K562 (cell line): ENCODE results near the gene ARHGAP30. TPM values are rescaled to one million over a fixed set of nuclear protein-coding genes. Genes with fewer than 3 reads are reported as not detected.
A peak's percentile ranks its signal among the peaks of the same experiment; 100 is the strongest.

ENCODE experiments used
- ATAC-seq: fragments of 200-7000 bp; cut with Tn5 transposase; 3 replicates; pipeline ENCODE4 v1.9.1; 2020; ENCODE audit warnings: moderate library complexity
- BruUV-seq: library from RNA; stranded (reverse); fragments of 400-500 nt; replicated peaks from 2 replicates; lab custom pipeline; 2021; lab: Mats Ljungman, UMichigan
- CTCF ChIA-PET: fragments of 300-600 bp; formaldehyde crosslinking; extraction: SDS; loops from one replicate; lab custom pipeline; 2021; ENCODE audit warnings: low intra/inter-chr PET ratio; lab: Yijun Ruan, JAX
- POLR2A ChIA-PET: fragments of 300-600, 350-650 bp; sonication (Branson Sonifier 250); formaldehyde crosslinking; extraction: SDS; loops from one replicate; lab custom pipeline; 2021; ENCODE audit warnings: antibody characterized with exemption, inconsistent platforms; lab: Yijun Ruan, JAX
- DNase-seq, 4 experiments: peaks; one replicate each; pipeline versions ENCODE4 v3.0.0 to v3.0.0-alpha.2; 2011 to 2018; ENCODE audit warnings: low spot score in 3 of 4, mixed read lengths in 3 of 4; ENCODE audit errors: extremely low read depth in 1 of 4
- FAIRE-seq: peaks from 2 replicates; lab custom pipeline; 2011; peaks lifted over from hg19 to GRCh38; lab: Jason Lieb, UNC
- H2AFZ ChIP-seq: 2 replicates; pipeline ENCODE4 v1.6.0; 2011; ENCODE audit warnings: low read depth, low read length, control low read depth, inconsistent platforms
- H3K27ac ChIP-seq: fragments of 200-600 bp; 3 replicates; pipeline ENCODE4 v1.8.0; 2011; ENCODE audit warnings: low read depth, mild to moderate bottlenecking, control low read depth, inconsistent platforms, low read length, moderate library complexity, mixed read lengths; ENCODE audit errors: extremely low read depth
- H3K27me3 ChIP-seq, 2 experiments: fragments of 300-600 bp in 1 of 2; 2 replicates in 1 of 2; 3 replicates in 1 of 2; pipeline versions ENCODE4 v1.6.0 to v1.8.0; 2011; ENCODE audit warnings: inconsistent platforms in 2 of 2, low read length in 2 of 2, mild to moderate bottlenecking in 1 of 2, mixed read lengths in 1 of 2, moderate library complexity in 1 of 2; ENCODE audit not compliant: control insufficient read depth in 2 of 2, insufficient read depth in 2 of 2
- H3K36me3 ChIP-seq: fragments of 300-600 bp; 3 replicates; pipeline ENCODE4 v1.8.0; 2011; ENCODE audit warnings: mild to moderate bottlenecking, low read length, inconsistent platforms; ENCODE audit not compliant: control insufficient read depth, insufficient read depth
- H3K4me1 ChIP-seq, 2 experiments: fragments of 200-600 bp in 1 of 2; replicated peaks in 1 of 2; 2 replicates in 1 of 2; 3 replicates in 1 of 2; pipeline versions ENCODE4 v1.5.1 to v1.8.0; 2011; ENCODE audit warnings: inconsistent platforms in 2 of 2, low read length in 2 of 2, mild to moderate bottlenecking in 1 of 2, mixed read lengths in 1 of 2, moderate library complexity in 1 of 2; ENCODE audit not compliant: control insufficient read depth in 2 of 2, insufficient read depth in 2 of 2
- H3K4me2 ChIP-seq: 2 replicates; pipeline ENCODE4 v1.6.1; 2011; ENCODE audit warnings: low read length, control low read depth, inconsistent platforms, mixed read lengths; ENCODE audit not compliant: insufficient read depth
- H3K4me3 ChIP-seq: fragments of 200-600 bp; sonication (generic), shearing (Covaris generic); 2 replicates; pipeline ENCODE4 v1.5.1; 2016; ENCODE audit warnings: control low read depth, inconsistent platforms
- H3K79me2 ChIP-seq: fragments of 200-600 bp; 3 replicates; pipeline ENCODE4 v1.8.0; 2011; ENCODE audit warnings: low read length, inconsistent platforms; ENCODE audit not compliant: control insufficient read depth, insufficient read depth
- H3K9ac ChIP-seq, 2 experiments: 2 replicates each; pipeline versions ENCODE4 v1.6.0 to v1.6.1; 2011; ENCODE audit warnings: low read depth in 2 of 2, low read length in 2 of 2, control low read depth in 1 of 2, inconsistent platforms in 1 of 2, mild to moderate bottlenecking in 1 of 2, mixed read lengths in 1 of 2; ENCODE audit not compliant: insufficient read depth in 1 of 2
- H3K9me1 ChIP-seq: one replicate; pipeline ENCODE4 v1.6.0; 2011; ENCODE audit warnings: inconsistent platforms, mild to moderate bottlenecking, low read length, moderate library complexity; ENCODE audit not compliant: control insufficient read depth, insufficient read depth
- H3K9me3 ChIP-seq: replicated peaks from 2 replicates; pipeline ENCODE4 v1.5.1; 2011; ENCODE audit warnings: low read depth, low read length, inconsistent platforms; ENCODE audit not compliant: control insufficient read depth, insufficient read depth
- H4K20me1 ChIP-seq: replicated peaks from 2 replicates; pipeline ENCODE4 v1.6.1; 2011; ENCODE audit warnings: low read length, inconsistent platforms, mixed read lengths; ENCODE audit not compliant: control insufficient read depth, insufficient read depth
- WGBS: fragments of 100-300 bp; shearing (Covaris generic); methylation state at CpG from one replicate; pipeline ENCODE4 v1.1.6; 2016; ENCODE audit warnings: low coverage, mixed read lengths; ENCODE audit not compliant: insufficient coverage; ENCODE audit errors: missing lambda C conversion rate; 5-methylcytosine and 5-hydroxymethylcytosine counted together
- in situ Hi-C: fragments of 300-500 bp; cut with MboI; formaldehyde crosslinking; loops from 4 replicates; pipeline ENCODE4 v1.15.0; 2018; ENCODE audit warnings: inconsistent platforms, mixed read lengths
- intact Hi-C: fragments of 100-400 bp; cut with micrococcal nuclease; formaldehyde crosslinking; loops from 2 replicates; pipeline ENCODE4 v1.14.2; 2022
- polyA plus RNA-seq, 8 experiments: library from polyadenylated mRNA; depleted of rRNA in 4 of 8; stranded (reverse) in 5 of 8; unstranded in 3 of 8; fragments of >200 nt; fragmentation: Nextera tagmentation in 2 of 8; fragmentation: Illumina TruSeq in 1 of 8; extraction: Ambion mirVana in 2 of 8; extraction: Trizol in 1 of 8; gene quantifications; 2 replicates each; pipeline versions ENCODE4 v1.2.1 to v1.2.3, GENCODE V29; 2011 to 2014; ENCODE audit warnings: inconsistent platforms in 1 of 8, missing spikeins in 1 of 8
- total RNA-seq, 7 experiments: library from RNA; depleted of rRNA in 6 of 7; stranded (reverse); fragments of >200 nt in 6 of 7; fragmentation: Illumina TruSeq in 2 of 7; extraction: Trizol in 2 of 7; gene quantifications; 2 replicates each; pipeline versions ENCODE4 v1.2.1 to v1.2.3, GENCODE V29; 2011 to 2021; ENCODE audit warnings: low replicate concordance in 1 of 7
- TF ChIP-seq, protein P1 (sequence below): fragments of 200-800 bp; sonication (Bioruptor generic); IDR thresholded peaks from 2 replicates; pipeline ENCODE4 v1.6.1; 2017; ENCODE audit warnings: missing genetic modification characterization, missing compliant biosample characterization
- TF ChIP-seq, protein P2 (sequence below): sonication (generic); formaldehyde crosslinking; IDR thresholded peaks from 2 replicates; pipeline ENCODE4 v1.8.1; 2023; ENCODE audit warnings: mild to moderate bottlenecking, missing genetic modification reagents

ARHGAP30 gene
- total and polyA plus RNA-seq, 9 of the 15 experiments (the other 6 are each of a cell fraction or from before 2014, with no cell fraction given) = 0.01 to 0.73 (median 0.12) TPM

DNA sequence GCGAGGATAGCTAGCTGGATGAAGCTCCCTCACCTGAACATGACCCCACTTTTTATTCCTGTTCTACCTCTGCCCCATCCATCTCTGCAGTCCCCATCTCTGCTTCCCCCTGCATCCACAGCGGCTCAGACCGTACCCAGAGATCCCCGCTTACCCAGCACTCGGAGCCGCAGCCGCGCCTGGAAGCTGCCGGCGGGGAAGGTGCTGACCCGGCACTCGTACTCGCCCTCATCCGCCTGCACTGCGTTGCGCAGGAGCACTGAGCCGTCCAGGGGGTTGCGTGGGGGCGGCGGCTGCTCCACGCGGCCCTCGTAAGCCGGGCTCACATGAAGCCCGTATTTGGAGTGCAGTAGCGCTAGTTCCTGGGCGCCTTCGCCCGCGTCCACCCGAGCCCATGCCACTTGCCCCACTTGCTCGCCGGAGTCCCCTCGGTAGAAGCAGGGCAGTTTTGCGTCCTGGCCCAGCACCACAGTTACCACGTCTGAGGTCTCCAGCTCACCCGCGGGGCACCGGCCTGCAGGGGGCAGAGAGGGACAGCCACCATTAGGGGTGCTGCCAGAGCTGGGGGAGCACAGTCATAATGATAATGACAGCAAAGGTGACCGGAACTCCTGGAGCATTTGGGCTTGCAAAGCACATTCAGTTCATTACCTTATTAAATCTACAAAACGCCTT lies 9.9 kb upstream of the ARHGAP30 start:
- no peak overlapping the region for H3K4me2 ChIP-seq
- no peaks in the 10 kb centered on the region for H3K79me2 ChIP-seq
- TF ChIP-seq, protein P1, sequence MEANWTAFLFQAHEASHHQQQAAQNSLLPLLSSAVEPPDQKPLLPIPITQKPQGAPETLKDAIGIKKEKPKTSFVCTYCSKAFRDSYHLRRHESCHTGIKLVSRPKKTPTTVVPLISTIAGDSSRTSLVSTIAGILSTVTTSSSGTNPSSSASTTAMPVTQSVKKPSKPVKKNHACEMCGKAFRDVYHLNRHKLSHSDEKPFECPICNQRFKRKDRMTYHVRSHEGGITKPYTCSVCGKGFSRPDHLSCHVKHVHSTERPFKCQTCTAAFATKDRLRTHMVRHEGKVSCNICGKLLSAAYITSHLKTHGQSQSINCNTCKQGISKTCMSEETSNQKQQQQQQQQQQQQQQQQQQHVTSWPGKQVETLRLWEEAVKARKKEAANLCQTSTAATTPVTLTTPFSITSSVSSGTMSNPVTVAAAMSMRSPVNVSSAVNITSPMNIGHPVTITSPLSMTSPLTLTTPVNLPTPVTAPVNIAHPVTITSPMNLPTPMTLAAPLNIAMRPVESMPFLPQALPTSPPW (CRISPR knock-in tag) = no peak
- TF ChIP-seq, protein P2, sequence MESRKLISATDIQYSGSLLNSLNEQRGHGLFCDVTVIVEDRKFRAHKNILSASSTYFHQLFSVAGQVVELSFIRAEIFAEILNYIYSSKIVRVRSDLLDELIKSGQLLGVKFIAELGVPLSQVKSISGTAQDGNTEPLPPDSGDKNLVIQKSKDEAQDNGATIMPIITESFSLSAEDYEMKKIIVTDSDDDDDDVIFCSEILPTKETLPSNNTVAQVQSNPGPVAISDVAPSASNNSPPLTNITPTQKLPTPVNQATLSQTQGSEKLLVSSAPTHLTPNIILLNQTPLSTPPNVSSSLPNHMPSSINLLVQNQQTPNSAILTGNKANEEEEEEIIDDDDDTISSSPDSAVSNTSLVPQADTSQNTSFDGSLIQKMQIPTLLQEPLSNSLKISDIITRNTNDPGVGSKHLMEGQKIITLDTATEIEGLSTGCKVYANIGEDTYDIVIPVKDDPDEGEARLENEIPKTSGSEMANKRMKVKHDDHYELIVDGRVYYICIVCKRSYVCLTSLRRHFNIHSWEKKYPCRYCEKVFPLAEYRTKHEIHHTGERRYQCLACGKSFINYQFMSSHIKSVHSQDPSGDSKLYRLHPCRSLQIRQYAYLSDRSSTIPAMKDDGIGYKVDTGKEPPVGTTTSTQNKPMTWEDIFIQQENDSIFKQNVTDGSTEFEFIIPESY (CRISPR knock-in tag) = peak; percentile 65
- no peaks in the 10 kb centered on the region for H3K27me3 ChIP-seq
- H2AFZ ChIP-seq = no peak overlapping the region
- no peak for ATAC-seq
- H3K9ac ChIP-seq = no peak overlapping the region
- BruUV-seq = no TSS peak
- intact Hi-C loops = loop anchor here (10.0 kb wide), 1 partner anchor 55 kb away; the partner anchor contains the start of gene DEDD
- ChIA-PET POLR2A (interaction anchor here (0.6 to 2.1 kb wide), 3 partner anchors 13 to 33 kb away, joined by 3 to 5 read pairs (median 4); partner anchors contain the start of gene USF1), CTCF (no interaction called here)
- no peak overlapping the region for H3K4me3 ChIP-seq
- in situ Hi-C loops = loop anchor here (25.0 kb wide), 1 partner anchor 242 kb away; no protein-coding TSS in a partner anchor
- H4K20me1 ChIP-seq = no peaks in the 10 kb centered on the region
- H3K4me1 ChIP-seq = peaks cover 20 to 21% of the 10 kb centered on the region in 2 experiments; a peak in 4 of 5 replicates
- no peak overlapping the region for H3K27ac ChIP-seq
- DNase-seq = no peak
- FAIRE-seq = no peak
- no peaks in the 10 kb centered on the region for H3K36me3 ChIP-seq
- no peaks in the 10 kb centered on the region for H3K9me1 ChIP-seq
- 64% methylated on average over 39 of the region's 41 CpGs for WGBS
- H3K9me3 ChIP-seq = no peaks in the 10 kb centered on the region
